Sciatic nerve (tissue), 2 donors: ENCODE results near the gene SPINK4. TPM values are rescaled to one million over a fixed set of nuclear protein-coding genes. Genes with fewer than 3 reads are reported as not detected.

Experiments
- ATAC-seq: fragments of 200-7000 bp; cut with Tn5 transposase; one replicate; pipeline ENCODE4 v1.9.1; 2020; ENCODE audit warnings: mild to moderate bottlenecking, moderate library complexity
- DNase-seq: peaks from one replicate; pipeline ENCODE4 v3.0.0-alpha.2; 2020; ENCODE audit warnings: low spot score
- intact Hi-C: fragments of 100-400 bp; cut with DNase I; formaldehyde crosslinking; loops from one replicate; pipeline ENCODE4 v1.14.2; 2022
- total RNA-seq: library from RNA; stranded (reverse); fragmentation: NEBNext Ultra II Directional; extraction: Animal tissue kit (Norgen Biotek cat#: 25700); gene quantifications from one replicate; pipeline ENCODE4 v1.2.1, GENCODE V29; 2021
- donor health status: DM: no; HTN: no; CAD: no.
- donor health status: DM: no; HTN: no; CAD: no.

Gene SPINK4
- total RNA-seq, 1 donor from 2014 or later = not detected

DNA sequence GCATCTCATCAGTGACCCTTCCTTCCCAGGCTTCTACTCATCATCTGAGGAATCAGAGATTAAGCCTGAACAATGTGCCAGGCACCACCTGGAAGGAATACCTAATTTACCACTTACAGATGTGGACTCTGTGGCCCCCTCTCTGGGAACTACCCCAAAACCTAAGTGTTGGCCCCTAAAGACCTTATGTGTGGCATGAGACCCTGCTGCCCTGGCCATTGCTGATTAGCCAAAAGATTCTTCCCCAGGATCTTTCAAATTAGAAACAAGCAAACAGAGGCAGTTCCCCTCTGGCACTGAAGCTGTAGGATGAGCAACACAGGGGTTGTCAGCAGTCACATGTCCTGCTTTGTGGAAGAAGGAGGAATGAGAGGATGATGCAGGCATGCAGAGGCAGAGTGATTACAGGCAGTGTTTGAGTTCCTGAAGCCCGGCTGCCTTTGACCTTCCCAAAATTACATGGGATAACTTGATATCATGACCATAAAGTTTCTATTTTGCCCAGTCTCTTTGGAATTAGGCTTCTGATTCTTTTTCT lies 10.6 kb downstream of the SPINK4 start:
- intact Hi-C loops = no loop called here
- no peak for DNase-seq
- ATAC-seq = no peak

DNA sequence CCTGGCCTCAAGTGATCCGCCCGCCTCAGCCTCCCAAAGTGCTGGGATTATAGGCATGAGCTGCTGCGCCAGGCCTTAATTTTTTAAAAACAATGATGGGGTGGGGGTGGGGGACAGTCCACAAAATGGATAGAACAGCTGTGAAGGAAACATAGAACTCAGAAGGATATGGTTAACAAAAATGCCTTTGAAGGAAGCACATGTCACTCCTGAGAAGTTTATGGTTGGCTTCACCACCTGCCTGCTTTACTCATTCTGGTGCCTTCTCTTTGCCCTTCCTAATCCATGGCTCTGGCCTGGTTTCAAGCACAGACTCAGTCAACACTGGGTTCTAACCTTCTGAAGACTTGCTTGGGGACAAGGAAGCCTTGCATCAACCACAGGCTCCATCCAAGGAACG lies 14.2 kb downstream of the SPINK4 start:
- no peak for DNase-seq
- no peak for ATAC-seq
- intact Hi-C loops = no loop called here

DNA sequence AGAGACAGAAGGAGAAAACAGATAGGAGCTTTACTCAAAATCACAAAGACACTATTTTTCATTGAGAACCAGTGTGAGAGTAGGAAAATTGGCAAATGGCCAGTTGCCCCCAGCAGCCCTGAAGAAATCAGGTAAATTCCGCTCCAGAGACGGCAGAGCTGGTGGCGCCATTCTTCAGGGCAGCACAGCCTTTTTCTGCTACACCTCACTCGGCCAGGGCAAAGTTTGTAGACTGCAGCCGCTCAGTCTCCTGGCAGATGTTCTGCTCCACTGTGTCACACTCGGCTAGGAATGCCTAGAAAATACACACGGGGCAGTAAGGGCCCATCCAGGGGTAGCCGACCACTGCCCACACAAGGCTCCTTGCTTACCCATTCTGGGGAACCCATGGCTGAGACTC lies 15.0 kb downstream of the SPINK4 start:
- ATAC-seq (no peak), DNase-seq (no peak)
- intact Hi-C loops = no loop called here

DNA sequence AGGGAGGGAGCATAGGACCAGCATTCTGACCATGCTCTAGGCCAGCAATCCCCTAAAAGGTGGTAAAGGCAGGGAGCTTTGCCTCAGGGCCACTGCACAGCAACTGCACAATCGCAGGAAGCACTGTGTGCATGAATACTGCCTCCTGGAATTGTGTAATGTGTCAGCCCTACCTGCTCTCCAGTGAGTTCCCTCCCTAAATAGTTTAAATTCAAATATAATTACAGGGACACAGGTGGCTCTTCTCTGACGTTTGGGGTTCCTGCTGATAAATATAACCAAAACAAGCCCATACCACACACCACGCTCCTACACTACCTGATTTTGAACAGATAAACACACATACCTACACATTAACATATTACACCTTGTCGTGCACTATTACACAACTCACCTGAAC lies 15.5 kb downstream of the SPINK4 start:
- DNase-seq = no peak
- intact Hi-C loops = no loop called here
- ATAC-seq = no peak

DNA sequence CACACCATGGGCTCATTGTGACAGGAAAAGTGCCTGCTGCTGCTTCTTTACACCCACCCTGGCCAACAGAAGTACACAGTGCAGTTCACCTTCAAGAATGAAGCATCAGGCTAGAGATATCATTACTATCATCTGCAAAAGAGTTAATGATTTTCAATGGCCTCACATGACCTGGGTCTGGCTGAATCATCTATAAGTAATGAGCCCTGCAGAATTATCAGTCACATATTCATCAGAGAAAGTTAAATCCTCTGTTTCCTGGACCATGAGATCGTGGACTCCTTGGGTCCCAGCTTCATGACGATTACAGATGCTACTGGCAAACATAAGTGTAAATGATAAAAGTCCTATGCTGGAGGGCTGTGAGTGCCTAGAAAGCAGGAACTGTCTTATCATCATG lies 16.3 kb downstream of the SPINK4 start:
- DNase-seq (no peak), ATAC-seq (no peak)
- intact Hi-C loops = no loop called here

DNA sequence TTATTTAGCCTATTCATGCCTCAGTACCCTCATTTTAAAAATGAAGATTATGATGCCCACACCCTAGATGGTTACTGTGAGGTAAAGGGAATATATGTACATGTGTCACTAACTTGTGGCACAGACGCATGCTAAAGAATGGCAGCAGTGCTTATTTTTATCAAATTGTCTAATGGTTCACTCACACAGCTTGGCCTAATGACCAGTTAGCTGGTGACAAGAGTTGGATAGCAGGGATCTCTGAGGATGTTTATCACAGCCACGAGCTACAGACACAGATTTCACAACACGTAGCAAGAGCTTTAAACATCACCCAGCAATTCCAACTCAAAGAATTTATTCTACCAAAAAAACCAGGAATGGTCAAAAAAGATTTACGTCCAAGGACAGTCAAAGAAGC lies 17.3 kb downstream of the SPINK4 start:
- intact Hi-C loops = no loop called here
- DNase-seq (no peak), ATAC-seq (no peak)

DNA sequence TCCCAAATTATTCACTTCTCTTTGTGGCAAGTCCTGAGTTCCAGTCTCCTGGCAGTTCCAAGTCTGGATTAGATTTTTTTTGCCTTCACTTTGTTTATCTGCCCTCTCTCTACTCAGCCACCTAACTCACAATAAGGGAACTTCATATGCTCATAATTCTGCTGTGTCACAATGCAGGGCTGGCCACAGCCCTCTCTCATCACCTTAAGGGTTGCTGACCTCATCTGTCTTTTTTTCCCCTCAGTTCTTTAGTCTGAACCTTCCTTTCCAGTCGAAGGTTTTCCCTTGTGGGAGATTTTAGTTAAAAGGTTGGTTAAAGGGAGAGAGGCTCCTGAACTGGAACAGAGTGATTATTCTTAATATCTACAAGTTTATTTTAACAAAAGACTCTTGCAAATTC lies 20.4 kb downstream of the SPINK4 start:
- no peak for DNase-seq
- intact Hi-C loops = no loop called here
- no peak for ATAC-seq

DNA sequence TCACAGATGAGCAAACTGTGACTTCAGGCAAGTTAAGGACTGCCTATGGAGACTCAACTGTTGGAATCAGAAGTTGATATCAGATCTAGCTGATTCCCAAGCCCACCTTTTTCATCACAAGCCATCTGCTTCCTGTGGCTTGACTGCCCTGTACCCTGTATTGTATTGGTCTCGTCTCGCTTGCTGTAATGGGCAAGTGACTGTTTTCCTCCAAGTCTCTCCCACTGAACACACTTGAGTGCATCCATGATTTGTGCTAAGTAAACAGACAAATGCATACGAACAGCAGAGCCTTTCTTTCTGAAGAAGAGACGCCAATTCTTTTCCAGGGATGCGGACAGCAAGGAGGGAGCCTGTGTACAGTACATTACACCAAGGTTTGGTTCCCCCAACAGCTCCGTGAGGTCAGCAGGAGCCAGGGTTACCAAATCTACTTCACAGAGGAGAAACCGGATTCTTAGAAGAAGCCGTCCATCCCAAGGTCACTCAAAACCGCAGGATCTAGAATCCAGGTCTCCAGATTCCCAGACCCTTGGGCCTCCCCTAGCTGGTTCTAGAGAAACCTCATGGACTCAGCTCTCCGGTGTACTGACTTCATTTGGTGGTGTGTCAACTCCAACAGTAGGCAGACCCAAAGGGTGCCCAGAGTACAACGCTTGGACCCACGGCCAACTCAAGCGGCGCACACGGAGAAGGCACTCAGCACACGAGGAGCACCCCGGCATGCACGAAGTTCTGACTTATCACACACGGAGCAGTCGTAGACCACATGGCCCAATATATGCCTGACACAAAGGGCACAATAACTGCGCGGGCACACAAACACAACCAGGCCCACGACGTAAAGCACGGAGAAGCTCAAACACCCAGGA lies 23.4 kb downstream of the SPINK4 start:
- DNase-seq = no peak
- ATAC-seq = peak; percentile 0
- intact Hi-C loops = no loop called here

DNA sequence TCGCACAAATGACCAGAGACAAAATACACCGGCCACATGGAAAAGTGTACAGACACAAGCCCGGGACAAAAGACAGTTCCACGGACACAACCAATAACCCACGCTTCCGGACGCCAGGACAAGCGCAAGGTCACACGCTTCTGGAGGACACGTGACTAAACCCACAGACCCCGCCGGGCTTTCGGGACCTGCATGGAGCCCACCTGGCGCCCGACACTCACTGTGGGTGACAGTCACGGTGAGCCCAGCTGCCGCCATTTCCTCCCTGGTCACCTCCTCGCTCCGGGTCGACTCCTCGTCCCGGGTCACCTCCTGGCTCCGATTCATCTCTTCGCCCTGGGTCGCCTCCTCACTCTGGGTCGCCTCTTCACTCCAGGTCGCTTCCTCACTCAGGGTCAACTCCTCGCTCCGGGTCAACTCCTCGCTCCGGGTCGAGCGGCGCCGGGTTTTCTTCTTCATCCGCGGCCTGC lies 24.1 kb downstream of the SPINK4 start:
- intact Hi-C loops = no loop called here
- DNase-seq (peak; percentile 81), ATAC-seq (peak; percentile 6)

DNA sequence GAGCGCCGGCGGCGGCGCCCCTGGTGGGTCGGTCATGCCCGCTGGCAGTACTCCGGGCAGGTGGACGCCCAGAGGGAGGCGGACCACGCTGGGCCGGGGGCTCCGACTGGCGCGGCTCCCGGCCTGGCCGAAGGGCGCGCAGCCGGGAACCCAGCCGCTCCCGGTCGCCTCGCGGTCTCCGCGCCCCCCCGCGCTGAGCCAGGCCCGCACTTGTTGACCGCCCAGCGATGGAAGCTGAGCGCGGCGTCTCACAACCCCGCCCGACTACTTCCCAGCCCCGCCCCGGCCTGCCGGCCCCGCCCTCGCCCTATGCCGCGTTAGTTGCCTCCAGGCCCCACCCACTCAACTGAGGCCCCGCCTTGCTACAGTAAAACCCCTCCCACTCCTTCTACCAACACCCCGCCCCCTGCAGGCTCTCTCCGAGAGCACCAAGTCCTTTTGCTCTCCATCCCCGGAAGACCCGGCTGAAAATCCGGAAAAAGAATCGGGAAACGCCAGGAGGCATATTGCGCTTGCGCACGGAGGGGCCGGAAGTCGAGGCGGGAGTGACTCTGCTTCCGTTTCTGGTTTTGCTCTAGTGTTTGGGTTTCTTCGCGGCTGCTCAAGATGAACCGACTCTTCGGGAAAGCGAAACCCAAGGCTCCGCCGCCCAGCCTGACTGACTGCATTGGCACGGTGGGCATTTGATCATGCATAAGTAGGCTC lies 24.7 kb downstream of the SPINK4 start, which contains the start of the genes BAG1 and CHMP5:
Gene BAG1, minus strand, starts transcription at position 236 of the 705 bp plus-strand sequence.
Gene CHMP5, plus strand, starts transcription at position 577 of the 705 bp plus-strand sequence. Its CDS starts 30 bp downstream, at position 607.
- peak; percentile 99 for ATAC-seq
- DNase-seq = peak; percentile 100
- intact Hi-C loops = no loop called here

DNA sequence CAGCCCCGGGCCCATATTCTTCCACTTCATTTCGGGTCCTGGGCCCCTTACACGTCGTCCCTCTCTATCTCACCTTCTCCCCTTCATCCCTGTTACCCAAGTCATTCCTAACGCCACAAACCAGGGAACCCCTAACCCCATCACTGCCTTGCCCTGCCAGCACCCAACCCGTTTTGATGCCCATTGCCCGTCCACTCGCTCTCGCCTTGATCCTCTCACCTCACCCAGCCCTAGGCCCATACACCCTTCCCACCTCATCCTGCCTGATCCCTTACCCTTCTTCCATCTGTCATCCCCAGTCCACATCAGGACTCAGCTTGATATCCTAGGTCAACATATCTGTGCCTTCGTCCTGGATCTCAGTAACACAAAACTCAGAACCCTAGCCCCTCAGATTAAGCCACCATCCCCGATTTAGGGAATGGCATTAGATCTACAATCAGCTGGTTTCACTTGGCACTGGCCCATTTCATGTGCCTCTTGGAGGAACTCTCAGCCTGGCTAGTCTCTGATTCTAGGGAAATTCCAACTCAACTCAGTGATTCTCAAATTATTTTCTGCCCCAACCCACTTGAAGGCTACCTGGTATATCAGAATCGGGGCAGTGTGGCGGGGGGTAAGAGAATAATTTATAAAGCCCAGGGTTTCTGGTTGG lies 25.4 kb downstream of the SPINK4 start:
- intact Hi-C loops = no loop called here
- DNase-seq (no peak), ATAC-seq (peak; percentile 3)

DNA sequence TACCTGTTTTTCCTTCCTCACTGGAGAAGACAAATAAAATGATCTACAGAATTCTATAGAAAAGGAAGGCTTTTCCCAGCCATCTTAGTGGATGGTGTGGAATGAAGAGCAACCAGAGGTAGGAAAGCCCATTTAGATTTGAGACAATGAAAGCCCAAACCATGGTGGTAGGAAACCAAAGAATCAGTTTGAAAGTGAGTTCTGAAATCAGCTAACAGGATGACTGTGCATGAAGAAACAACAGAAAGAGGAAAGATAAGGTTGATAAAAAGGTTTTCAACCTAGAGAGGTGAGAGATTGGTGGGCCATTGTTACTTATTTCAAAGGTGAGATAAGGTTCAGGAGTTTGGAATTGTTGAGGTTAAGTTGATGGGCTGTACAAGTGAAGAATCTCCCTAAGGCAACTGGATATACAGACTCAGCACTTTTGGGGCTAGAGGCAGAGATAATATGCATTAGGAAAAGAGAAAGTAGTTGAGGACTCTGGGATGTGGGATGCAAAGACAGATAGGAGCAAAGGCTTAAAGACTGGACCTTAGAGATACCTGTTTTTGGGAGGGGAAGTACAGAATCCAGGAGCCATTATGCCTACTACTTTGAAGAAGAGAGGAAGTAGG lies 27.3 kb downstream of the SPINK4 start:
- DNase-seq = no peak
- intact Hi-C loops = no loop called here
- ATAC-seq = no peak

DNA sequence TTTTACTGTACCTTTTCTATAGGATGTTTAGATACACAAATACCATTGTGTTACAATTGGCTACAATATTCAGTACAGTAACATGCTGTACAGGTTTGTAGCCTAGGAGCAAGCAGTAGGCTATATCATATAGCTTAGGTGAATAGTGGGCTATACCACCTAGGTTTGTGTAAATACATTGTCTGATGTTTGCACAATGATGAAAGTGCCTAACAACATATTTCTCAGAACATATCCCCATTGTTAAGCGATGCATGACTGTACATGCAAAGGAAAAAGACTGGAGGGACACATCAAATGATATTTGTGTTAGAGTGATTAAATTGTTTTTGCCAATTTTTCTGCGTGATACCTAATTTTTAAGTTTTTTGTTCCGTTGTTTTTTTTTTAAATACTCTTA lies 30.2 kb downstream of the SPINK4 start:
- no peak for DNase-seq
- intact Hi-C loops = no loop called here
- ATAC-seq = no peak

DNA sequence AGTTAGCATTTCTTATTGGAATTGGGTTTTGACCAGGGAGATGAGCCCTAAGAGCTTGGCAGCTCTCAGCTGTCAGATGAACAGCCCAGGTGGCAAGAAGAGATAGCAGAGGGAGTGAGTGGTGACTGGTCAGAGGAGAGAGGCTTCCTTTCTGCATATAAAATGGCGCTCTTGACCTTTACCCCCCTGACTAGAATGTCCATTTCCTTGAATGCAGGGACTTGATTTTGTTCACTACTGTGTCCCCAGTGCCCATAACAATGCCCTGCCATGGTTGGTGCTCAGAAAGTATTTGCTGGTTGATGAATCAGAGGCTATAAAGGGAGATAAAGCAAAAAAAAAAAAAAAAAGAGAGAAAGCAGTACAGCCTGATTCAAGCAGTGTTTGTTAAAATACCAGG lies 32.1 kb downstream of the SPINK4 start:
- intact Hi-C loops = no loop called here
- no peak for DNase-seq
- no peak for ATAC-seq

DNA sequence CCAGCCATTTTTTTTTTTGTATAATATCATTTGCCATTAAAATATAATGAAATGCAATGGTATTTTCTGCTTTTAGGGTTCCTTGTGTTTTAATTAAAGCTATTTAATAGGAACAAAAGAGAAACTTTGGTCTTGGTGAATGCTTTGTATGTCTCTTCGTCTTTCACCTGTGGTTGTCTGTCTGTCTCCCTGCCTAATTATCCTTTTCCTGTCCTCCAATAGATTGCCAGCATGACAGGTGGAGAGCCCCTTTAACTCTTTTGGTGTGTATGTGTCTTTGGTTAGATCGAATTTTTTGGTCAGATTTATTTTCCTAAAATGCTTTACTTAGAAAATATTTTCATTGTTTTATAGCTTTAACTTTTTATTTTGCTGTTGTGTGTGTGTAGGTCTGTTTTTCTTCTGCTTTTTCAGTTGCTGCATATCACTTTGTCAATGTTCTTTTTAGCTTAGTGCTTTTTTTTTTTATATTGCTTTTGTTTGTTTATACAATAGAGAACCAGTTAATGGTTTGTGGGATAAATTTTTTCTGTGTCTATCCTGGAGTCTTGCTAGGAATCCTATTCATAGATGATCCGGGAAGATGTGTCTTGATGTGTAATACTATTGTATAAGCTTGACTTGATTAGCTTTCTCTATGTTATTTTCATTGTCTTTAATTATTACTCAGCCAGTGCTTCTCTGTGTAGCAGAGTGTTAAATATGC lies 33.5 kb downstream of the SPINK4 start:
- no peak for DNase-seq
- intact Hi-C loops = no loop called here

DNA sequence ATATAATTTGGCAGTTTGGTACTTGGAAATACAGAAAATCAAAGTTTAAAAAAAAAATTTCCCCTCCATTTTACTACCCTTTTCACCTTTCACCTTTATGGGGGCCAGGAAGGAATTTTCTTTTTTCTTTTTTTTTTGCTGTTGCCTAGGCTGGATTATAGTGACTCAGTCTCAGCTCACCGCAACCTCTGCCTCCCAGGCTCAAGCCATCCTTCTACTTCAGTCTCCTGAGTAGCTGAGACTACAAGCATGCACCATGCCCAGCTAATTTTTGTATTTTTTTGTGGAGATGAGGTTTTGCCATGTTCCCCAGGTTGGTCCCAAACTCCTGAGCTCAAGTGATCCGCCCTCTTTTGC lies 34.0 kb downstream of the SPINK4 start:
- no peak for ATAC-seq
- intact Hi-C loops = no loop called here
- no peak for DNase-seq

More for the DNA sequence above, 33.5 kb downstream of the SPINK4 start:
- ATAC-seq = no peak

DNA sequence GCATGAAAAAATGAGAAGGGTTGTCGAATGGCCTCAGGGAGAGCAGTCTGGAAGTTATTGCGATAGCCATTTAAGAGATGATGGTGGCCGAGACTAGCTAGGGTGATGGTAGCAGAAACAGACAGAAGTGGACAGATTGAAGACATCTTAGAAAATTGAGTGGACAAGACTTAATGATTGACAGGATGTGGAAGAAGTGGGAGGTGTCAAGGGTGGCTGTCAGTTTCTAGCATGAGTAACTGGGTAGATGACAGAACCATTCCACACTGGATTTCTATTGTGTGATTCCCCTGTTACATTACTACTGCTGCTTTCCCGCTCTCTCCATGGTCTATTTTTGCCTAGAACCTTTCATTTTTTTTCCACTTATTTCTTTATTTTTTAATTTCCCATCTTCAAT lies 37.5 kb downstream of the SPINK4 start:
- no peak for DNase-seq
- ATAC-seq = no peak
- intact Hi-C loops = no loop called here

DNA sequence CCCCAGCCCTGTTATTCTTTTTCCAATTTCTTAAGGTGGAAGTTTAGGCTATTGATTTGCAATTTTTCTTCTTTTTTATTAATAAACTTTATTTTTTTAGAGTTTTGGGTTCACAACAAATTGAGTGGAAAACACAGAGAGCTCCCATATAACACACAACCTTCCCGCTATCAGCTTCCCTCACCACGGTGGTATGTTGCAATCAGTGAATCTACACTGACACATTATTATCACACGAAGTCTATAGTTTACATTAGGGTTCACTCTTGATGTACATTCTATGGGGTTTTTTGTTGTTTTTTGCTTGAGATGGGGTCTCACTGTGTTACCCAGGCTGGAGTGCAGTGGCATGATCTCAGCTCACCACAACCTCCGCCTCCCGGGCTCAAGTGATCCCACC lies 45.5 kb downstream of the SPINK4 start:
- no peak for ATAC-seq
- intact Hi-C loops = no loop called here
- no peak for DNase-seq

DNA sequence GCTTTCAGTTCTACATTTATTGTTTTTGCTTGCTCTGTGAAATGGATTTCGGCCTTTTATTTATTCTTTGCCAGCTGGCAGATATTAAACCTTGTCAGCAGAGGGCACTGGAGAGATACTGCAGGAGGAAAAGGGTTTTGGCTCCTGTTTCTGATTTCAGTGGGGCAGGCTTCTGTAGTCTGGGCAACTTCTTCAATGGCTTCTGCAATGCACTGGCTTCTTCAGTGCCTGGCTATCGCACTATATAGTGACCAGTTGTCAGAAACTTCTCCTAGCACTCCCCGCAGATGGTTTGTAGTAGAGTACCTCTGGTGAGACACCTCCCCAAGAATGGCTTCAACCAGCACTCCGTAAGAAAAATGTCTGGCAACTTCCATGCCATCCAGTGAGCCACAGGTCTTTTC lies 47.1 kb downstream of the SPINK4 start:
- intact Hi-C loops = no loop called here
- no peak for DNase-seq

More for the DNA sequence above, 47.1 kb downstream of the SPINK4 start:
- no peak for ATAC-seq
